WTC11 (cell line): ENCODE measurements around the gene ITGAL. TPM values are rescaled to one million over a fixed set of nuclear protein-coding genes. Genes with fewer than 3 reads are reported as not detected.

ENCODE experiments used
- ATAC-seq: fragments of 200-7000 bp; cut with Tn5 transposase; 2 replicates; pipeline ENCODE4 v1.10.0; 2021; ENCODE audit warnings: mild to moderate bottlenecking, moderate library complexity
- CTCF ChIA-PET: fragments of 300-600 bp; sonication (Branson Sonifier 250); formaldehyde crosslinking; loops from one replicate; lab custom pipeline; 2021; ENCODE audit warnings: antibody characterized with exemption; lab: Charles Lee
- POLR2A ChIA-PET: fragments of 350-600 bp; sonication (Branson Sonifier 250); formaldehyde crosslinking; loops from one replicate; lab custom pipeline; 2021; ENCODE audit warnings: antibody characterized with exemption; lab: Charles Lee
- DNase-seq: peaks from one replicate; pipeline ENCODE4 v3.0.0; 2021; ENCODE audit warnings: low spot score
- H3K27ac Mint-ChIP-seq: 2 replicates; pipeline ENCODE4 v1.8.0; 2021; ENCODE audit warnings: mixed read lengths
- H3K27me3 Mint-ChIP-seq: 2 replicates; pipeline ENCODE4 v1.8.0; 2021; ENCODE audit warnings: low read depth, mild to moderate bottlenecking, moderate library complexity, mixed read lengths
- H3K36me3 Mint-ChIP-seq: 2 replicates; pipeline ENCODE4 v1.8.0; 2021; ENCODE audit warnings: mixed read lengths
- H3K4me1 Mint-ChIP-seq: 2 replicates; pipeline ENCODE4 v1.8.0; 2022; ENCODE audit warnings: mixed read lengths
- H3K4me3 Mint-ChIP-seq: 2 replicates; pipeline ENCODE4 v1.8.0; 2021; ENCODE audit warnings: mild to moderate bottlenecking, moderate library complexity, mixed read lengths
- H3K9me3 Mint-ChIP-seq: 2 replicates; pipeline ENCODE4 v1.8.0; 2021; ENCODE audit warnings: mixed read lengths
- AR ChIP-seq: fragments of 250-450 bp; sonication (Bioruptor Pico); IDR thresholded peaks from 2 replicates; pipeline ENCODE4 v1.9.0; 2021; ENCODE audit warnings: mild to moderate bottlenecking
- ELF4 ChIP-seq: sonication (generic); formaldehyde crosslinking; IDR thresholded peaks from 2 replicates; pipeline ENCODE4 v1.8.1; 2022; ENCODE audit warnings: low read depth, mild to moderate bottlenecking, moderate library complexity, missing genetic modification reagents
- HMGXB4 ChIP-seq: sonication (generic); formaldehyde crosslinking; IDR thresholded peaks from 2 replicates; pipeline ENCODE4 v1.8.1; 2023; ENCODE audit warnings: mild to moderate bottlenecking, moderate library complexity, missing genetic modification reagents
- IRF1 ChIP-seq: sonication (generic); formaldehyde crosslinking; IDR thresholded peaks from 2 replicates; pipeline ENCODE4 v1.8.0; 2023; ENCODE audit warnings: missing genetic modification reagents
- JAZF1 ChIP-seq: fragments of 250-450 bp; sonication (Bioruptor Pico); IDR thresholded peaks from 2 replicates; pipeline ENCODE4 v1.9.0; 2021; ENCODE audit warnings: moderate library complexity, mild to moderate bottlenecking, inconsistent platforms
- JUN ChIP-seq: sonication (generic); formaldehyde crosslinking; IDR thresholded peaks from 2 replicates; pipeline ENCODE4 v1.8.0; 2023; ENCODE audit warnings: mild to moderate bottlenecking, missing genetic modification reagents
- NR1H2 ChIP-seq: sonication (generic); formaldehyde crosslinking; IDR thresholded peaks from 2 replicates; pipeline ENCODE4 v1.9.0; 2021; ENCODE audit warnings: mild to moderate bottlenecking, moderate library complexity, missing genetic modification reagents
- TEAD1 ChIP-seq: sonication (generic); formaldehyde crosslinking; IDR thresholded peaks from 2 replicates; pipeline ENCODE4 v1.8.0; 2022; ENCODE audit warnings: mild to moderate bottlenecking, missing genetic modification reagents
- USF2 ChIP-seq: sonication (generic); formaldehyde crosslinking; IDR thresholded peaks from 2 replicates; pipeline ENCODE4 v1.8.1; 2023; ENCODE audit warnings: mild to moderate bottlenecking, missing genetic modification reagents, moderate library complexity
- ZMAT4 ChIP-seq: fragments of 250-450 bp; sonication (Bioruptor Pico); IDR thresholded peaks from 2 replicates; pipeline ENCODE4 v1.9.0; 2021; ENCODE audit warnings: mild to moderate bottlenecking
- ZNF121 ChIP-seq: sonication (generic); formaldehyde crosslinking; IDR thresholded peaks from 2 replicates; pipeline ENCODE4 v1.8.0; 2023; ENCODE audit warnings: missing genetic modification reagents
- ZSCAN18 ChIP-seq: fragments of 250-450 bp; sonication (Bioruptor Pico); IDR thresholded peaks from 2 replicates; pipeline ENCODE4 v2.1.2; 2022; ENCODE audit warnings: mild to moderate bottlenecking, moderate library complexity
- total RNA-seq: library from RNA; stranded (reverse); gene quantifications from 3 replicates; pipeline ENCODE4 v1.2.3, GENCODE V29; 2021

Gene ITGAL
- total RNA-seq, 1 experiment from 2014 or later: 1.0 TPM

- TF ChIP-seq ZSCAN18 (CRISPR knock-in tag) (no peak), AR (CRISPR knock-in tag) (no peak), NR1H2 (CRISPR knock-in tag) (no peak), HMGXB4 (no peak)
- ChIA-PET CTCF (interaction anchor here (0.6 to 4.3 kb wide), 3 partner anchors 26 to 727 kb away, joined by 4 to 25 read pairs (median 14); partner anchors contain the start of gene DCTPP1), POLR2A (no interaction called here)
- Mint-ChIP-seq H3K9me3 (no peaks in the 10 kb centered on the region), H3K27me3 (no peaks in the 10 kb centered on the region), H3K27ac (no peak overlapping the region), H3K36me3 (no peaks in the 10 kb centered on the region), H3K4me1 (no peaks in the 10 kb centered on the region; the same call in 1 of the 2 replicates), H3K4me3 (no peak overlapping the region)
- ATAC-seq (no peak), DNase-seq (no peak)
These were observed 16.2 kb upstream of the ITGAL start for GRCh38 chr16:30456302-30456701.

- ChIA-PET POLR2A (no interaction called here), CTCF (interaction anchor here (2.3 to 4.3 kb wide), 2 partner anchors 27 to 158 kb away, joined by 14 to 25 read pairs; partner anchors contain the start of gene DCTPP1)
- H3K36me3 Mint-ChIP-seq: no peaks in the 10 kb centered on the region
- H3K27ac Mint-ChIP-seq: no peak overlapping the region
- DNase-seq (no peak), ATAC-seq (no peak)
- no peaks in the 10 kb centered on the region; the same call in 1 of the 2 replicates for H3K4me1 Mint-ChIP-seq
- TF ChIP-seq IRF1 (CRISPR knock-in tag): no peak
- TF ChIP-seq USF2: no peak
- TF ChIP-seq TEAD1: no peak
- no peak for TF ChIP-seq ELF4 (CRISPR knock-in tag)
- TF ChIP-seq JUN: no peak
- no peak for TF ChIP-seq ZMAT4 (CRISPR knock-in tag)
- no peak for TF ChIP-seq JAZF1 (CRISPR knock-in tag)
- H3K4me3 Mint-ChIP-seq: no peak overlapping the region
- H3K9me3 Mint-ChIP-seq: no peaks in the 10 kb centered on the region
- H3K27me3 Mint-ChIP-seq: no peaks in the 10 kb centered on the region; the same call in 1 of the 2 replicates
These were observed 15.3 kb upstream of the ITGAL start for GRCh38 chr16:30457256-30457655.

- H3K27ac Mint-ChIP-seq: no peak overlapping the region
- no peak for TF ChIP-seq ZNF121 (CRISPR knock-in tag)
- POLR2A ChIA-PET: no interaction called here
These were observed 14.6 kb upstream of the ITGAL start for GRCh38 chr16:30457743-30458560.

More at GRCh38 chr16:30457743-30458560, 14.6 kb upstream of the ITGAL start:
- CTCF ChIA-PET: interaction anchor here (0.9 to 4.3 kb wide), 4 partner anchors 8 to 157 kb away, joined by 3 to 25 read pairs (median 10); partner anchors contain the start of gene DCTPP1
- ATAC-seq: no peak
- DNase-seq: no peak
- no peaks in the 10 kb centered on the region; the same call in 1 of the 2 replicates for H3K27me3 Mint-ChIP-seq
- H3K9me3 Mint-ChIP-seq: no peaks in the 10 kb centered on the region
- no peaks in the 10 kb centered on the region; the same call in 1 of the 2 replicates for H3K4me1 Mint-ChIP-seq
- no peaks in the 10 kb centered on the region for H3K36me3 Mint-ChIP-seq
- no peak overlapping the region for H3K4me3 Mint-ChIP-seq
